A204.1 (cell line): ENCODE data around the gene CIAO2B.
"Not testable (repeated sequence)": the region's sequence is repeated elsewhere in the genome, so short reads cannot be mapped to it uniquely, and the experiment has no call there.

Experiments used
- FAIRE-seq: peaks from 2 replicates; lab custom pipeline; 2012; peaks lifted over from hg19 to GRCh38; lab: Jason Lieb, UNC

Gene CIAO2B

DNA sequence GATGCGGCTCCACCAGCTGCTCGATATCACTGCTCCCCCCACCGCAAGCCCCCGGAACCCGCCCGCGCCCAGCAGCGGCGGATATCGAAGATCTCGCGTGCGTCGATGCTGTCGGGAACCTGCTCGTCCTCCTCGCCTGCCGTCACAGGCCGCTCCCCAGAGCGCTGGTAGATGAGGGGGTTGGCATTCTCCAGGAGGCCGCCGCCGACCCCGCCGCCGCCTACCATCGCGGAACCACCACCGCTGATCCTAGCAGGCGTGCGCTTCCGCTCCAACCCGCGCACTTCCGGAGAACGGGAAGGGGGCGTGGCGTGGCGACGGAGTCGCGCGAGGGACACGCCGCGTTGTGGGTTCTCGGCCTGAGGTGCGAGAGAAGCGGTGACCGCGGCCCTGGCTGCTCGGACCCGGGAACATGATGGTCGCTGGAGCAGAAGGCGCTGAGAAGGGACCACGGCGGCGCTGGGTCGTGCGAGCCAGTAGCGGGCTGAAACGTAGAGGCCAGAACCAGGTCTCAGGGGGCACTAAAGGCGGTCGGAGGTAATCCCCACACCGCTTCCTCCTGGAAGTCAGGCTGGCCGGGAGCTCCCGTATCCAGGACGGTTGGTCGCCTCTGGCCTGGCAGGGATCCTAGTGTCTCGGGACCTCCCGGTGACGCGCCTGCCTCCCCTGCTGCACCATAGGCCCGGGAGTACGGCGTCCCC lies at the start of gene CIAO2B:
Gene CIAO2B (minus strand): TSS at position 265 of the 701 bp plus-strand sequence. CDS start 38 bp downstream, at position 227.
- FAIRE-seq, result no peak

DNA sequence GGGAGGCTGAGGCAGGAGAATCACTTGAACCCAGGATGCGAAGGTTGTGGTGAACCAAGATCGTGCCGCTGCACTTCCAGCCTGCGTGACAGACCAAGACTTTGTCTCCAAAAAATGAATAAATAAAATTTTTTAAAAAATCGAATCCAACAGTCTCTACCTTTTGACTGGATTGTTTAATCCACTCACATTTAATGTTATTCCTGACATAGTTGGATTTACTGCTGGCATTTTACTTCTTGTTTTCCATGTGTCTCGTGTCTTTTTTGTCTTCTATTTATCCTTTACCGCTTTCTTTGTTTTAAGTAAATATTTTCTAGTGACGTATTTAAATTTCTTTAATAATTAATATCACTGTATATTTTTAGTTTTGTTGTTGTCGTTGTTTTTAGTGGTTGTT lies 48.8 kb upstream of the CIAO2B start:
- no peak for FAIRE-seq

DNA sequence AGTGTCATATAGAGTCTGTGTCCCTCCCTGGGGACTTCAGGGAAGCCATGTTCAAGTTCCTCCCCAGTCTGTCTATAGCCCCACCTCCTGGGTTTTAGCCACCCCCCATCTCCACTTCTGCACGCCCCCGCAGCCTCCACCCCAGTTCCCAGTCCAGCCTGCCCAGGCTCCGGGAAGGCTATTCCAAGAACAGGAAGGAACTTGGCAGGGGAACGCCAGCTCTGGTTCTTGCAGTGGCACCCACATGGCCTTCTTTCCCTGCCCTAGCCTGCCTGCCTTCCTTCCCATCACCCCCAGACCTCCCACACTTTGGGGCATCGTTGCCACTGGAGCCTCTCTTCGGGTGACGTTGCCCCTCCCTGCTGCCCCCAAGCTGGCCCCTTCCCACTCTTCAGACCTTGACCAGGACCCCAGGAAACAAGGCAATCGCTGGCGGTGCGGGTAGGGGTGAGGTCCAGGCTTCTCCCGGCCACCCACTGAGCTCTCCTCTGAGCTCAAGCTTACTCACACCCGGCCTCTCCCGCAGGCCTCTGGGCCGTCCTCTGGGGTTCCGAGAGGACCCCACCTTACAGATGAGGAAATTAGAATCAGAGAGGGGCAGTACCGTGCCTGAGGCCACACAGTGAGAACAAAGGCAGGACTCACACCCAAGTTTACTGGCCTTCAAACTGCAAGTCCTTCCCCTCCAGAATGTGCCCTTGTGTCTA lies 45.0 kb upstream of the CIAO2B start:
- FAIRE-seq, result no peak

DNA sequence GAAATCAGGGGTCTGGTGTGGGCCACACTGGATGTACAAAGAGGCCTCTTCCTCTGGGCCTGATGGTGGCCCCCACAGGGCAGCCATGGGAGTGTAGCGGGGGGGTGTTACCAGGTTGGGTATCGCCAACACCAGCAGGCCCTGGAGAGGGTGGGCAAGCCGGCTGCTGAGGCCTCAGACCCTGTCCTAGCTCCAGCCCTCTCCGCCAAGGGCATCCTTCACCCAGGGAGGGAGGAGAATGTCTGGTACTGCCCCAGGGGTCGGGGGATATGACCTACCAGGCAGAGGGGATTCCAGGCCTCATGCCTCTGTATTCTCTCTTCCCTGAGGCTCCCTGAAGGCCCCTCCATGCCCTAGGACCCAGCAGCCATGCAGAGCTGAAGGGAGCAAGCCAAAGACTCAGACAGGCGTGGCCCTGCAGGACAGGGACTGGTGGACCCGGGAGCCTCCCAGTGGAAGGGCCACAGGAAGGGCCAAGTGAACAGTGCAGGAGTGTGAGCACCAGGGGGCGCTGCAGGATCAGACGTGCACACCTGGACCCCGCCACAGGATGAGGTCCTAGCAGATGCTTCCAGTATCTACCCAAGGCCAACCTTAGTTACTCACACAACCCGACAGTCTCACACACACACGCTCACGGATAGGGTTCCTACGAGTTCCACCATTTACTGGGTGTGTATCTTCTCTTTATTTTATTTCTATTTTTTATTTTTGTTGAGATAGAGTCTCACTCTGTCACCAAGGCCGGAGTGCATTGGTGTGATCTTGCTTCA lies 43.3 kb upstream of the CIAO2B start:
- FAIRE-seq, result no peak

DNA sequence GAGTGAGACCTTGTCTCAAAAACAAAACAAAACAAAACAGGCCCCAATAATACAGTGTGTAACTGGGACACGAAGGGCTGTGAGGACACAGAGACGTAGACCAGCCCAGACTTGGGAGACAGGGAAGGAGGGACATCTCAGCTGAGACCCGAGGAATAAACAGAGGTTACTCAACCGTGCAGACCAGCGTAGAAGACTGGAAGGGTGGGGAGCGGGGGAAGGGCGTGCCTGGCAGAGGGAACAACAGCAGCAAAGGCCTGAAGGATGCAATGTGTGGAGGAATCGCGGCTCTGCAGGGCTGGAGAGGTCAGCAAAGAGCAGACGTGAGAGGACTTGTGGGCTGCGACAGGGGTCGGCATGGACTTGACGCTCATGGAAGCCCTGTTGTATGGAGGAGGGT lies 42.5 kb upstream of the CIAO2B start:
- no peak for FAIRE-seq

DNA sequence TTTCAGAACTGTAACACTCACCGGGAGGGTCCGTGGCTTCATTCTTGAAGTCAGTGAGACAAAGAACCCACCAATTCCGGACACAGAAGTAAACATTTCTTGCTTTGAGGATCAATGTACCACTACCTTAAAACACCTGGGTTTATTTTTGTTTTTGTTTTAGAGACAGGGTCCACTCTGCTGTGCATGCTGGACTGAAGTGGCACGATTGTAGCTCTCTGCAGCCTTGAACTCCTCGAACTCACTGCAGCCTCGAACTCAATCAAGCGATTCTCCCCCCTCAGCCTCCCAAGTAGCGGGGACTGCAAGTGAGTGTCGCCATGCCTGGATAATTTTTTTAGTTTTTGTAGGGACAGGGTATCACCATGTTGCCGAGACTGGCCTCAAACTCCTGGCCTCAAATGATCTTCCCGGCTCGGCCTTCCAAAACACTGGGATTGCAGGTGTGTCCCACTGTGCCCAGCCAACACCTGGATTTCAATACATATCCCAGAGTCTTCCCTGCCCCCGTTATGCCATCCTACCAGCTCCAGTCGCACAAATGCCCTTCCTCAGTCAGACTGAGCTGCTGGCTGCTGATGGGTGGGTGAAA lies 41.2 kb upstream of the CIAO2B start:
- no peak for FAIRE-seq

DNA sequence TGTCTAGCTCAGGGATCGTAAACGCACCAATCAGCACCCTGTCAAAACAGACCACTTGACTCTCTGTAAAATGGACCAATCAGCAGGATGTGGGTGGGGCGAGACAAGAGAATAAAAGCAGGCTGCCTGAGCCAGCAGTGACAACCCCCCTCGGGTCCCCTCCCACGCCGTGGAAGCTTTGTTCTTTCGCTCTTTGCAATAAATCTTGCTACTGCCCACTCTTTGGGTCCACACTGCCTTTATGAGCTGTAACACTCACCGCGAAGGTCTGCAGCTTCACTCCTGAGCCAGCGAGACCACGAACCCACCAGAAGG lies 40.7 kb upstream of the CIAO2B start:
- FAIRE-seq, result not testable (repeated sequence)

DNA sequence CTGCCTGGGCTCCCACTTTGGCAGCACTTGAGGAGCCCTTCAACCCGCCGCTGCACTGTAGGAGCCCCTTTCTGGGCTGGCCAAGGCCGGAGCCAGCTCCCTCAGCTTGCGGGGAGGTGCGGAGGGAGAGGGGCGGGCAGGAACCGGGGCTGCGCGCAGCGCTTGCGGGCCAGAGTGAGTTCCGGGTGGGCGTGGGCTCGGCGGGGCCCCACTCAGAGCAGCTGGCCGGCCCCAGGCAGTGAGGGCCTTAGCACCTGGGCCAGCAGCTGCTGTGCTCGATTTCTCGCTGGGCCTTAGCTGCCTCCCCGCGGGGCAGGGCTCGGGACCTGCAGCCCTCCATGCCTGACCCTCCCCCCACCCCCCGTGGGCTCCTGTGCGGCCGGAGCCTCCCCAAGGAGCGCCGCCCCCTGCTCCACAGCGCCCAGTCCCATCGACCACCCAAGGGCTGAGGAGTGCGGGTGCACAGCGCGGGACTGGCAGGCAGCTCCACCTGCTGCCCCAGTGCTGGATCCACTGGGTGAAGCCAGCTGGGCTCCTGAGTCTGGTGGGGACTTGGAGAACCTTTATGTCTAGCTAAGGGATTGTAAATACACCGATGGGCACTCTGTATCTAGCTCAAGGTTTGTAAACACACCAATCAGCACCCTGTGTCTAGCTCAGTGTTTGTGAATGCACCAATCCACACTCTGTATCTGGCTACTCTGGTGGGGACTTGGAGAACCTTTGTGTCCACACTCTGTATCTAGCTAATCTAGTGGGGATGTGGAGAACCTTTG lies 40.1 kb upstream of the CIAO2B start:
- FAIRE-seq, result not testable (repeated sequence)

DNA sequence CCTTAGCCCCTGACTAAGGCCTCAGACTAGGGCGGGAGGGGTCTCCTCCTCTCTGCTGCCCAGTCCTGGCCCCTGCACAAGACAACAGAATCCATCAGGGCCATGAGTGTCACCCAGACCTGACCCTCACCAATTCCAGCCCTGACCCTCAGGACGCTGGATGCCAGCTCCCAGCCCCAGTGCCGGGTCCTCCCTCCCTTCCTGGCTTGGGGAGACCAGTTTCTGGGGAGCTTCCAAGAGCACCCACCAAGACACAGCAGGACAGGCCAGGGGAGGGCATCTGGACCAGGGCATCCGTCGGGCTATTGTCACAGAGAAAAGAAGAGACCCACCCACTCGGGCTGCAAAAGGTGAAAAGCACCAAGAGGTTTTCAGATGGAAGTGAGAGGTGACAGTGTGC lies 39.5 kb upstream of the CIAO2B start:
- FAIRE-seq, result no peak

DNA sequence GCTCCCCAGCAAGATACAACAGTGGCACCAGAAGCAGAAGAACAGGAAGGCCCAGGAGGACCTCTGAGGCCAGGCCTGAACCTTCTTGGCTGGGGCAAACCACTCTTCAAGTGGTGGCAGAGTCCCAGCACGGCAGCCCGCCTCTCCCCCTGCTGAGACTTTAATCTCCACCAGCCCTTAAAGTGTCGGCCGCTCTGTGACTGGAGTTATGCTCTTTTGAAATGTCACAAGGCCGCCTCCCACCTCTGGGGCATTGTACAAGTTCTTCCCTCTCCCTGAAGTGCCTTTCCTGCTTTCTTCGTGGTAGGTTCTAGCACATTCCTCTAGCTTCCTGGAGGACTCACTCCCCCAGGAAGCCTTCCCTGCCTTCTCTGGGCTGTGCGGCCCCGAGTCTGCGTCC lies 38.8 kb upstream of the CIAO2B start:
- FAIRE-seq, result no peak

DNA sequence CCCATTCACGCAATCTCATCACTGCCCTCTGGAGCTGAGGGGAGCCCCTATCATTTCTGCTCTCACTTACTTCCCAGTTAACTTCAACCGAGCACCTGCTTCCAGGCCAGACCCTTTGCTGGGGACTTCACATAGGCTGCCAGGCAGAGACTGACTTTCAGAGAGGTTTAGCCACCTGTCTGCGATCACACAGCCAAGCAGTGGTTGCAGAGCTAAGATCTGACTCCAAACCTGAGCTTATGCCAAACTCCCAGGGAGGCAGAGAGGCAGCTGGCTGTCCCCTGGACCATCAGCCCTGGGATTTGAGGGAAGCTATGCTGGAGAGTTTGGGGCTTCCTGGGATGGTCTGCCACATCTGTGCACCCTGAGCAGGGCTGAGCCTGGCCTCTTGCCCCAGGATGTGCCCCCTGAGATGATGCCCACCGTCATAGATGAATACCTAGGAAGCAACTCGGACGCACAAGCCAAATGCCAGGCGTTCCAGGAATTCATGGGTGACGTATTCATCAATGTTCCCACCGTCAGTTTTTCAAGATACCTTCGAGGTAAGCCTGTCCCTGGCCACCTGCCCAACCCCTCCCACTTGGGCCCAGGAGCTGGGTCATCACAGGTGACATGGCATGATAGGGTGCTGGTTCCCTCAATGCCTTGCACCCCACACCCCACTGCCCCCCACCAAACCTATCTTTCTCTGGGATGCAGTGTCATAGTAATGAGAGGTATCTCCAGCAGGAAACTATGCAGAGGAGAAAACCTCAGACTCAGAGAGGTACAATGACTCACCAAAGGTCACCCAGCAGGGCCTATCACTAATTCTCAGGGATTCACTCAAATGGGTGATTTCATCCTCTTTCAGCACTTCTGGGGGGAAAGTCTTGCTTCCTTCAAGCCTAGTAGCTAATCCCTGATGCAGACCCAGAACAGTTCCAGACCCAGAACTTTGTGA lies 36.8 kb upstream of the CIAO2B start:
- no peak for FAIRE-seq

DNA sequence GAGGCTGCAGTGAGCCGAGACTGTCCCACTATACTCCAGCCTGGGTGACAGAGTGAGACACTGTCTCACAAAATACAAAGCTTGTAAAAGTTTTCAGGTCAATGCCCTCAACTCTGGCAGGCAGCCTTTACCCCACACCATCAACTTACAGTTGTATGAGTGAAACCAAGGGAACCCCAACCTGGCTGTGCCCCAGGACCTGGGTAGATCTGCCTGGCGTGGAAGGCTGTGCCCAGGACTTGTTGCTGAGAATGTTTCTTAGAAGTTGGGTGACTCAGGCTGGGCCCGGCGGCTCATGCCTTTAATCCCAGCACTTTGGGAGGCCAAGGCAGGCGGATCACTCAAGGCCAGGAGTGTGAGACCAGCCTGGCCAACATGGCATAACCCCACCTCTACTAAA lies 34.6 kb upstream of the CIAO2B start:
- FAIRE-seq, result no peak

DNA sequence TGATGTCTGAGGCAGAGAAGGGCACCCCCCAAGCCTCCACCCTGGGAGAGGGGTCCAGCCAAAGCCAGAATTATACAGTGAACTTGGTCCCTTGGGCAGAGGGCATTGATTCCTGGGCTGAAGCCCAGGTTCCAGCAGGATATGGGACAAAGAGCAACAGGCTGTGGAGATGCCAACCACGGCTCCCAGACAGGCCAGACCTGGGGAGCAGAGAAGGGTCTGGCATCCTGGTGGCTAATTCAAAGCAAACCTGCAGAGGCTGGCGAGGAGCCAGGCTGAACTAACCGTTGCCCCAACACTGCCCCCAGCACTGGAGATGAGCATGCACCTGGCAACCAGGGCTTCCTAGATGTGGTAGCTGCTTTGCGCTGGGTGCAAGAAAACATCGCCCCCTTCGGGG lies 29.8 kb upstream of the CIAO2B start:
- no peak for FAIRE-seq

DNA sequence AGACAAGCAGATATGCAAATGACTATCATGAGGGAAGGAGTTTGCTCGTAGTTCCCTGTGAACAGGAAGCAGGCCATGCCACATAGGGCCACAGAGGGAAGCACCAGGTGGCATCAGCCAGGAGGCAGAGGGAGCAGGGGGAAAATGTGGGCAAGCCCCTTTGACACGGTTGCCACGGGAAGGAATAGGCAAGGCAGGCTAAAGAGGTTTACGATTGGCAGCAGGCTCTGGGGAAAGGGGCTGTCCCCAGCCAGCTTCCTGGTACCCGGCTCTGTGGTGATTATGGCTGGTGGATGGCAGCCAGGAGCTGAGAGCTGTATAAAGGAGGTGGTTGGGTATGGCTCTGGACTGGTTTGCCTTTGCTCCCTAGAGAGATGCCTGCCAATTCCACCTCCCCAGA lies 27.7 kb upstream of the CIAO2B start:
- no peak for FAIRE-seq

DNA sequence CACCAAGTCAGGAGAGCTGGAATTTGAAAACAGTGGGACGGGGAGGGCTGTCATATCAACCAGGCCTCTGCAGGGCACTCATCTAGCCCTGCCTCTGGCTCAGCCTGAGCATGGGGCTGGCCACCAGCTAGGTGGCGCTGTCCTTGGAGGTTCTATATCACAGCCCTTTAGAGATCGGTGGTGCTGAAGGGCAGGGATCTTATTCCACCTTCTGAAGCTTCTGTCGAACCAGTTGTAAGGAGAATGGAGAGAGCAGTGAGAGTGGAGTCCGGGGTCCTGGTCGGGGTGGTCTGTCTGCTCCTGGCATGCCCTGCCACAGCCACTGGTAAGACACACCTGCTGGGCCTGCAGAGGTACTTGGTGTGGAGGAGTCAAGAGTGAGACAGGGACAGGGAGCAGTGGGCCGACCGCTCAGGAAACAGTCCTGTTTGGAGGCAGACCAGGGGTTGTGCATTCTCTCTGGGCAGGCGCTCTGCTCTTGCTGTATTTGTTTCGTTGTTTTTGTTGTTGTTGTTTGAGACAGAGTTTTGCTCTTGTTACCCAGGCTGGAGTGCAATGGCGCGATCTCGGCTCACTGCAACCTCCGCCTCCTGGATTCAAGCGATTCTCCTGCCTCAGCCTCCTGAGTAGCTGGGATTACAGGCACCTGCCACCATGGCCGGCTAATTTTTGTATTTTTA lies 27.0 kb upstream of the CIAO2B start, which contains the start of gene CES3:
Gene CES3 (plus strand): TSS at position 202 of the 680 bp plus-strand sequence. CDS start 42 bp downstream, at position 244.
- FAIRE-seq, result peak; percentile 34

DNA sequence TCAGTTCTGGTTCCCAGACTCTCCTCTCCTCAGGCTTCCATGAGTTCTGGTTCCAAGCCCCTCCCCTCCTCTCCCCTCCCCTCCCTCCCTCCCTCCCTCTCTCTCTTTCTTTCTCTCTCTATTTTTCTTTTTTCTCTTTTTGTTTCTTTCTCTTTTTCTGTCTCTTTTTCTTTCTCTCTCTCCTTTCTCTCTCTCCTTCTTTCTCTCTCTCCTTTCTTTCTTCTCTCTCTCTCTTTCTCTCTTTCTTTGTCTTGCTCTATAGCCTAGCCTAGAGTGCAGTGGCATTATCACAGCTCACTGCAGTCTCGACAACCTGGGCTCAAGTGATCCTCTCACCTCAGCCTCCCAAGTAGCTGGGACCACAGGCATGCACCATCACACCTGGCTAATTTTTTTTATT lies 26.1 kb upstream of the CIAO2B start:
- FAIRE-seq, result no peak

DNA sequence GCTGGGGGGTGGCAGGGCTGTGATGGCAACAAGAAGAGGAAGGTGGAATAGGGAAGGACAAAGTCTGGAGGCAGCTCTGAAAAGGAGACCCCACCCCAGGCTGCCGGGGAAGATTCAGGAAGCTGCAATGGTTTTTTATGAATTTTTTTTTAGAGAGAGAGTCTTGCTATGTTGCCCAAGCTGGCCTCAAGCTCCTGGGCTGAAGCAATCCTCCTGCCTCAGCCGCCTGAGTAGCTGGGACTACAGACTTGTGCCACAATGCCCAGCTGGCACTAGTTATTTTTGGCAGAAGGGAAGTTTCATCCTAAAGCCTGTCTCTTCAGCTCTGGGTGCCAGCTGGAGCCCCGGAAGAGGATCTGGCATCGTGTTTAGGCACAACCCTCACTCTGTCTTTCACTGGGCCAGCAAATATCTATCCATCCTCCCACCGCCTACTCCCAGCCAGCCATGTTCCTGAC lies 25.5 kb upstream of the CIAO2B start:
- no peak for FAIRE-seq

DNA sequence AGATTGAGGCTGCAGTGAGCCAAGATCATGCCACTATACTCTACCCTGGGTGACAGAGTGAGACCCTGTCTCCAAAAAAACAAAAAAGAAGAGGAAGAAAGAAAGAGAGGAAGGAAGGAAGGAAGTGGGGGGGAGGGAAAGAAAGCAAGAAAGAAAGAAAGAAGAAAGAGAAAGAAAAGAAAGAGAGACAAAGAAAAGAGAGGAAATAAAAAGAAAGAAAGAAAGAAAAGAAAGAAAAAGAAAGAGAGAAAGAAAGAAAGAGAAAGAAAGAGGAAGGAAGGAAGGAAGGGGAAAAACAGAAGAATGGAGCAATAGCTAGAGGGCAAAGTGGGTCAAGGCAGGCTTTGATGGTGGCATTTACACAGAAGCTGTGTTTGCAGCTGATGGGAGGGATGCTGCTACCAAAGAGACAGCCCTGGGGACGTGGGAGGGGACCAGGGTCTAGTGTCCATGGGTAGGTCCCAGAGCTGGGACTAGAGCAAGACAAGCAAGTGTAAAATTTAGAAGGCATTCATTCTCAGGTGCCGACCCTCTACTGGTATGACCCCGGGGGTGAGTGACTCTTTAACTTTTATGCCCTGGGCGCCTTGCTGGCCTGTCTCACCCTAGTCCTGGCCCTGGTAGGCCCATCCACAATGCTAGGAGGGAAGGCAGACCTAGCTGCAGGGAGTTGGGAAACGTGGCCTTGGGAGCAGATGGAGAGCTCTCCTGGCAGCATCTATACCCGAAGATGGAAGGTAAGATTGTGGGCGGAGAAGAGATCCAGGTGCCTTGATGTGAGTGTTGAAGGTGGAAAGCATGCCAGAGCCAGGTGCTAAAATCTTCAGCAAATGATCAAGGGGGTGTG lies 24.9 kb upstream of the CIAO2B start:
- FAIRE-seq, result no peak

DNA sequence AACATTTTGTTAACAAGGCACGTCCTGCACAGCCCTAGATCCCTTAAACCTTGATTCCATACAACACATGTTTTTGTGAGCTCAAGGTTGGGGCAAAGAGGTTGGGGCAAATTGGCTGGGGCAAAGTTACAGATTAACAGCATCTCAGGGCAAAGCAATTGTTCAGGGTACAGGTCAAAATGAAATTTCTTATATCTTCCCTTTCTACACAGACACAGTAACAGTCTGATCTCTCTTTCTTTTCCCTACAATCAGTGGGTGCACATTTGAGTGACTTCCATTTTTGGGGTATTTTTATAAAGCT lies 21.9 kb upstream of the CIAO2B start:
- FAIRE-seq, result not testable (repeated sequence)
